Measurements from ENCODE around the gene COL8A1.

Gene COL8A1

DNA sequence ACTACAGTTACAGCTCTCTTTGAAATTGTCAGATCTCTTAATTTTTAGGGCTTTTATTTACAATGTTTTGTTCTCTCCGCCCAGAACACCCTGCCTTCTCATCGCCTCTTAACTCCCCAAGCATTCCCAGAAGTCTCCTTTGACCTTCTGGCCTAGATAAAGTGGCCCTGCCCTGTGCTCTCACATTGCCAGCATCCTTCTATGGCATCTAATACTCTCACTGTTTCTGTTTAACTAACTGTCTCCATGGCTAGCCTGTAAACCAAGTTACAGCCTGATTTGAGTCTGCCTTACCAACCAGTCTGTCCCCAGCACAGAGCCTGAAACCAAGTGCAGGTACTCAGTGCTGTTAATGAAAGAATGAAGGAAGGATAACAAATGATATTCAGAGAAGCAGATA is 19.9 kb downstream of the COL8A1 start:
- TF ChIP-seq, protein P1, sequence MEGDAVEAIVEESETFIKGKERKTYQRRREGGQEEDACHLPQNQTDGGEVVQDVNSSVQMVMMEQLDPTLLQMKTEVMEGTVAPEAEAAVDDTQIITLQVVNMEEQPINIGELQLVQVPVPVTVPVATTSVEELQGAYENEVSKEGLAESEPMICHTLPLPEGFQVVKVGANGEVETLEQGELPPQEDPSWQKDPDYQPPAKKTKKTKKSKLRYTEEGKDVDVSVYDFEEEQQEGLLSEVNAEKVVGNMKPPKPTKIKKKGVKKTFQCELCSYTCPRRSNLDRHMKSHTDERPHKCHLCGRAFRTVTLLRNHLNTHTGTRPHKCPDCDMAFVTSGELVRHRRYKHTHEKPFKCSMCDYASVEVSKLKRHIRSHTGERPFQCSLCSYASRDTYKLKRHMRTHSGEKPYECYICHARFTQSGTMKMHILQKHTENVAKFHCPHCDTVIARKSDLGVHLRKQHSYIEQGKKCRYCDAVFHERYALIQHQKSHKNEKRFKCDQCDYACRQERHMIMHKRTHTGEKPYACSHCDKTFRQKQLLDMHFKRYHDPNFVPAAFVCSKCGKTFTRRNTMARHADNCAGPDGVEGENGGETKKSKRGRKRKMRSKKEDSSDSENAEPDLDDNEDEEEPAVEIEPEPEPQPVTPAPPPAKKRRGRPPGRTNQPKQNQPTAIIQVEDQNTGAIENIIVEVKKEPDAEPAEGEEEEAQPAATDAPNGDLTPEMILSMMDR (conservative IDR thresholded peaks at IDR 0.05; ENCODE audit: low read depth, low read length) = no peak
- no peak overlapping the region for H3K4me3 ChIP-seq (ENCODE audit: low read depth, low read length)
- no peak for DNase-seq (ENCODE audit: low read depth)

DNA sequence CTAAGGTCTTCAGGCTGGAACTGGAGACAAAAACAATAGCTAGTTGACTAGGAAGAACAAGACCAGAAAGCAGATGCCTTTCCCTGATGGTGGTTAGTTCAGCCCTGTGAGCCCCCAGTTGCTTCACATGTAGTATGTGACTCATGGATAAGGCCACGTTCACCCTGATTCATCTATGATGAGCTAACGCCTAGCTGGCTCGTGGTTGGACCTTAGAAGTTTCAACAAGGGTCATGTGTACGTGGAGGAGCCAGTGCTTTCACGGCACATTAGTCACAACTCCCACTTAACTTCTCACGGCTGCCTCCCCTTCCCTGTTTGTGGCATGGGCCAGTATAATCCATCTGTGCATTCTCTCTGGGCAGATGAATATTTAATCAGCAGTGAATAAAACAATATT is 20.6 kb downstream of the COL8A1 start:
- peak; percentile 100 for DNase-seq (ENCODE audit: low read depth)
- TF ChIP-seq, protein P1 (conservative IDR thresholded peaks at IDR 0.05; ENCODE audit: low read depth, low read length) = no peak
- no peak overlapping the region for H3K4me3 ChIP-seq (ENCODE audit: low read depth, low read length)

DNA sequence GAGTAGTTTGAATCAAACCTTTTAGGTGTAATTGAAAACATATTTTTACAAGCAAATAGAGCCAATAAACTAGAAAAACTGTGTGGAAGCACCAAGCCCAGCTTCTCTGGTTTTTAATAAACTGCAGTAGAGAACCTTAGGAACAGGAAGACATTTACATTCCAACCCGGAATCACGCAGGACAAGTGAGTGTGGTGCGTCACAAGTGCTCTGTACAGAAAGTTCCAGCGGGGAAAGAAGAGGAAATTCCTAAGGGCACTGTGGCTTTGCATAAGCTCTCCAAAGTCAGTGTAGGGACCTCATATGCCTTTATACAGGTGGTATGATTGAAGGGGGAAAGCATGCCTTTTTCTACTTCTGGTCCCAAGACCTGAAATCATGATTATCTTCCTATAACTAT is 21.6 kb downstream of the COL8A1 start:
- H3K4me3 ChIP-seq (ENCODE audit: low read depth, low read length) = no peak overlapping the region
- peak; percentile 96 for DNase-seq (ENCODE audit: low read depth)
- TF ChIP-seq, protein P1 (conservative IDR thresholded peaks at IDR 0.05; ENCODE audit: low read depth, low read length) = no peak

DNA sequence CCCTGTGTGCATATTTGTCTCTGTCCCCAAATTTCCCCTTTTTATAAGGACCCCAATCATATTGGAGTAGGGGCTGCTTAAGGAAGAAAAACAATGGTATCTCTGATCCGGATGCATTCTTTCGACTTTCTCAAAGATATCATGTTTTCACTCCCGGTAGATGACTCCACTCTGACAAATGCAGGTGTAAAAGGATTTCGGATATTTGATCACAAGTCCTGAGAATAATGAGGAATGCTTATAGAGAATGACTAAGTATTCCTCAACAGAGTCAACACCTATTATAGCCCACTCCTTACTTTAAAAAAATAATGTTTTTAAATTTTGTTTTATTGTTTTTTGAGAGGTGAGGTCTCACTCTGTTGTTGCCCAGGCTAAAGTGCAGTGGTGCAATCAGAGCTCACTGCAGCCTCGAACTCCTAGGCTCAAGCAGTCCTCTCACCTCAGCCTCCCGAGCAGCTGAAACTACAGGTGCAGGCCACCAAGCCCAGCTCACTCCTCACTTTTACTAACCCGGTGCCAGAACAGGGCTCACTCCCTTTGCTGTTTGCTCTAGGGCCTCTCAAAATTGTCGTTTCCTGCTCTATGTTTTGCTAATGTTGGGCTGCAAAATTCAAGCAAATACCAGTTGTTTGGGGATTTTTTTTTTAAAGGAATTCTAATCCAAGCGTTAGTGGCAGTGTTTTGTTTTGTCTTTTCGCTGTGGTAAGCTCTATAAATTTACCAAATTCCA is 24.6 kb downstream of the COL8A1 start:
- H3K4me3 ChIP-seq (ENCODE audit: low read depth, low read length) = no peak overlapping the region
- TF ChIP-seq, protein P1 (conservative IDR thresholded peaks at IDR 0.05; ENCODE audit: low read depth, low read length) = no peak
- DNase-seq (ENCODE audit: low read depth) = no peak

DNA sequence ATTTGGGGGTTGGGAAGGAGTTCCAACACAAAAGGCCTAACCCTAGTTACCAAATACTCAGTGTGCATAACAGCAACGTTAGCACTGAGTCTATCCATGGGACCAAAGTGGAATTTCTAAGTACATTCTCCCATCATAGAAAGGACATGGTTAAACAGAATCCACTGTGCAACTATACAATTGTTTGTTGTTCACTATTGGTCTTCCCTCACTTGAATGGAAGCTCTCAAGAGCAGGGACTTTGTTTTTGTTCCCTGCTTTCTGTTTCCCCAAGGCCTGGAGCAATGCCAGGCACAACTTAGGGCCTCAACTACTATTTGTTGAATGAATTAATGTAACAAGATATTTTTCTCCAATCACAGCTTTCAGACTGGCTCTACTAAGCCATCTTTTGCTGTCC is 25.6 kb downstream of the COL8A1 start:
- peak; percentile 60 for DNase-seq (ENCODE audit: low read depth)
- H3K4me3 ChIP-seq (ENCODE audit: low read depth, low read length) = no peak overlapping the region
- TF ChIP-seq, protein P1 (conservative IDR thresholded peaks at IDR 0.05; ENCODE audit: low read depth, low read length) = no peak

DNA sequence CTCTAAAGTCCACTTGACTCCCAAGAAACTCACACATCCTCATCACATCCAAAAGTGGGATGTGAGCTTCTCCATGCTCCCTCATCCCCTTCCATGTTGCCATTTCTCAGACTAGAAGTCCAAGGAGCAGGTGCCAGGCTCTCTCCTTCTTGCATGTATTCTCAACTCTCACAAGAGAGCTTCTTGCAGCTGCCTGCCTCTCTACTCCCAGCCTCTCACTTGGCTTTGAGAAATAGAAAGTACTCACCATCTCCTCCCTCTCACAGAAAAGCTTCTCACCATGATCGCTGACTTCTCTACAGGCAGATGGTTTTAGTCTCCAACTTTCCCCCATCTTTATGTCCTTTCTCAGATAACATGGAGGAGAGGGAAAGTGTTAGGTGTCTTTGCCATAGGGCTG is 26.6 kb downstream of the COL8A1 start:
- DNase-seq (ENCODE audit: low read depth) = no peak
- TF ChIP-seq, protein P1 (conservative IDR thresholded peaks at IDR 0.05; ENCODE audit: low read depth, low read length) = no peak
- no peak overlapping the region for H3K4me3 ChIP-seq (ENCODE audit: low read depth, low read length)

DNA sequence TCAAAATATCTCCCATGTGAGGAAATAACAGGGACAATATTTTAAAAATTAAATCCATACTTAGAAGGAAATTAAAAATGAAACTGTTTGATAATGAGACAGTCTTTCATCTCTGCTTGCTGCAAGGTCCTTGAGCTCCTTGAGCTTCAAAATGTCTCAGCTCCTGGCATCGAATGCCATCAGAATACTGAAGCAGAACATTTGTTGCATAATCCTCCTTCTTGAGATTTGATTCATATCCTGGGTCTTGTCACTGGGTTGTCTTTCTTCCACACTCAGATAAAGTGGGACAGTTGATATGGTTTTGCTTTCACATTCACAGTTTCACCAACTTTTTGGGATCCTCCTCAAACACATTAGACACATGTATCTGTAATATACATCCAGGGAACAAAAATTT is 27.8 kb downstream of the COL8A1 start:
- no peak overlapping the region for H3K4me3 ChIP-seq (ENCODE audit: low read depth, low read length)
- peak; percentile 75 for DNase-seq (ENCODE audit: low read depth)
- TF ChIP-seq, protein P1 (conservative IDR thresholded peaks at IDR 0.05; ENCODE audit: low read depth, low read length) = no peak

All from choroid plexus epithelial cell (primary cell).